Measurements from ENCODE around the gene TUBGCP2. TPM values are rescaled to one million over a fixed set of nuclear protein-coding genes. Genes with fewer than 3 reads are reported as not detected.
A peak's percentile ranks its signal among the peaks of the same experiment; 100 is the strongest.

The TUBGCP2 gene
- total and polyA plus RNA-seq, 3 donors from 2014 or later, result 76.0 to 101 (median 84.3) TPM

- WGBS, 2 donors, result 74 to 77% methylated on average over 9 to 24 of the region's 24 CpGs
- Histone ChIP-seq H3K36me3 (ENCODE audit: low read depth, missing control alignments) (no peaks in the 10 kb centered on the region), H3K27me3 (no peaks in the 10 kb centered on the region), H3K4me1 (peaks cover 38% of the 10 kb centered on the region), H3K27ac (peak overlapping the region; percentile 23 to 41), H3K4me3 (no peak overlapping the region), H3K9me3 (no peaks in the 10 kb centered on the region)
- TF ChIP-seq POLR2A (IDR thresholded peaks at IDR 0.05), result no peak
- TF ChIP-seq, protein P1, sequence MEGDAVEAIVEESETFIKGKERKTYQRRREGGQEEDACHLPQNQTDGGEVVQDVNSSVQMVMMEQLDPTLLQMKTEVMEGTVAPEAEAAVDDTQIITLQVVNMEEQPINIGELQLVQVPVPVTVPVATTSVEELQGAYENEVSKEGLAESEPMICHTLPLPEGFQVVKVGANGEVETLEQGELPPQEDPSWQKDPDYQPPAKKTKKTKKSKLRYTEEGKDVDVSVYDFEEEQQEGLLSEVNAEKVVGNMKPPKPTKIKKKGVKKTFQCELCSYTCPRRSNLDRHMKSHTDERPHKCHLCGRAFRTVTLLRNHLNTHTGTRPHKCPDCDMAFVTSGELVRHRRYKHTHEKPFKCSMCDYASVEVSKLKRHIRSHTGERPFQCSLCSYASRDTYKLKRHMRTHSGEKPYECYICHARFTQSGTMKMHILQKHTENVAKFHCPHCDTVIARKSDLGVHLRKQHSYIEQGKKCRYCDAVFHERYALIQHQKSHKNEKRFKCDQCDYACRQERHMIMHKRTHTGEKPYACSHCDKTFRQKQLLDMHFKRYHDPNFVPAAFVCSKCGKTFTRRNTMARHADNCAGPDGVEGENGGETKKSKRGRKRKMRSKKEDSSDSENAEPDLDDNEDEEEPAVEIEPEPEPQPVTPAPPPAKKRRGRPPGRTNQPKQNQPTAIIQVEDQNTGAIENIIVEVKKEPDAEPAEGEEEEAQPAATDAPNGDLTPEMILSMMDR (IDR thresholded peaks at IDR 0.05), result no peak
- DNase-seq, result peak; percentile 57
- intact Hi-C loops (cut with DNase I; ENCODE audit: low total_unique reads), result no loop called here
These were observed 49.7 kb downstream of the TUBGCP2 start for GRCh38 chr10:133258818-133259601.

DNA sequence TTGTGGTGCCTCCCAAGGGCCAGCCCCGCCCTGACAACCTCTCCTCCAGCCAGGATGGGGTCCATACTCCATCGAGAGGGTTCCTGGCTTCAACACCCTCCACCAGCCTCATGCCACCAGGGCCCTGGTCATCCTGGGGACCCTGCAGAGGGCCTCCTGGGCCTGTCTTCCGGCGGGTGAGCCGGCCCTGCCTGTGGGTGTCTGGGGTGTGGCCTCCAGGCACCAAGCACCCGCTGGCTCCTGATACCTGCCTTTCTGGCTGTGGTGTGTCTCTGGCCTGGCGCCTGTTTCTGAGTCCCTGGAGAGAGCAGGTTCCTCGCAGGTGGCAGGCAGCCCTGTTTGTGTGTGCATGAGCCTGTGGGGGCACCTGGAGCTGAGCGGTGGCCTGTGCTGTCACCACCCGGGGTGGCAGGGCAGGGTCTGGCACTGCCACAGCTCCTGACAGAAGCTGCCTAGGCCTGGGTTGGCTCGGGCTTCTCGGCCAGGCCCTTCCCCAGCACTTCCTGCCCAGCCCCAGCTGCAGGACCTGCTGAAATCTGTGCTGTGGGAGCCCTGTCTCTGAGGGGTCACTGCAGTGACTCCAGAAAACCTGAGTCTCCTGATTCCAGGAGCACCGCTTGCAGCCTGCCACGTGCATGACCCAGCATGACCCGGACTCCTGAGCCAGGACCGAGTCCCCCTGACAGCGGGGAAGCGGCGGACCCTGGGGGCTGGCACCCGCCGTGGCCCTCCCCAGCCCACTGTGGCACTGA is 50.4 kb downstream of the TUBGCP2 start:
- intact Hi-C loops (cut with DNase I; ENCODE audit: low total_unique reads), result no loop called here
- H3K9me3 ChIP-seq, result no peaks in the 10 kb centered on the region
- WGBS, 2 donors, result 57 to 58% methylated on average over 5 to 21 of the region's 21 CpGs
- H3K27me3 ChIP-seq, result no peaks in the 10 kb centered on the region
- TF ChIP-seq, protein P1 (IDR thresholded peaks at IDR 0.05), result no peak
- TF ChIP-seq POLR2A (IDR thresholded peaks at IDR 0.05), result no peak
- no peaks in the 10 kb centered on the region for H3K36me3 ChIP-seq (ENCODE audit: low read depth, missing control alignments)
- DNase-seq, result no peak
- peaks cover 46% of the 10 kb centered on the region for H3K4me1 ChIP-seq
- no peak overlapping the region for H3K4me3 ChIP-seq
- H3K27ac ChIP-seq, result peak overlapping the region in 1 of 2 donors; percentile 44

GRCh38 chr10:133257489-133258065 is 51.1 kb downstream of the TUBGCP2 start:
- no peaks in the 10 kb centered on the region for H3K9me3 ChIP-seq
- H3K27me3 ChIP-seq, result no peaks in the 10 kb centered on the region
- peaks cover 51% of the 10 kb centered on the region for H3K4me1 ChIP-seq
- H3K27ac ChIP-seq, result peak overlapping the region in 1 of 2 donors; percentile 44
- WGBS, 2 donors, result 34 to 55% methylated on average over 22 to 27 of the region's 27 CpGs
- intact Hi-C loops (cut with DNase I; ENCODE audit: low total_unique reads), result no loop called here
- no peak overlapping the region for H3K4me3 ChIP-seq
- TF ChIP-seq, protein P1 (IDR thresholded peaks at IDR 0.05), result peak in 1 of 3 experiments; percentile 13
- TF ChIP-seq POLR2A (IDR thresholded peaks at IDR 0.05), result no peak
- DNase-seq, result peak; percentile 85
- no peaks in the 10 kb centered on the region for H3K36me3 ChIP-seq (ENCODE audit: low read depth, missing control alignments)

- no peak for DNase-seq
- Histone ChIP-seq H3K4me1 (peaks cover 70% of the 10 kb centered on the region), H3K27me3 (no peaks in the 10 kb centered on the region), H3K9me3 (no peaks in the 10 kb centered on the region), H3K4me3 (no peak overlapping the region), H3K36me3 (ENCODE audit: low read depth, missing control alignments) (no peaks in the 10 kb centered on the region), H3K27ac (peak overlapping the region in 1 of 2 donors; percentile 53)
- intact Hi-C loops (cut with DNase I; ENCODE audit: low total_unique reads), result no loop called here
- 72 to 98% methylated on average over 8 to 15 of the region's 15 CpGs for WGBS, 2 donors
- no peak for TF ChIP-seq POLR2A (IDR thresholded peaks at IDR 0.05)
- TF ChIP-seq, protein P1 (IDR thresholded peaks at IDR 0.05), result no peak
These were observed 53.3 kb downstream of the TUBGCP2 start for GRCh38 chr10:133255323-133255722.

All from testis (tissue), 3 donors.